Measurements from ENCODE around the gene BCAP31.
"Not testable (repeated sequence)": the region's sequence is repeated elsewhere in the genome, so short reads cannot be mapped to it uniquely, and the experiment has no call there.

BCAP31 gene

GRCh38 chrX:153723351-153724251 lies 586 bp downstream of the BCAP31 start:
- peak; percentile 67 for DNase-seq
- in situ Hi-C loops (cut with MboI; ENCODE audit: low pct_unique_long_range_greater_than_20kb, low sequenced_read_pairs), result no loop called here

GRCh38 chrX:153722704-153723350 lies 1.4 kb downstream of the BCAP31 start:
- peak; percentile 42 for DNase-seq
- in situ Hi-C loops (cut with MboI; ENCODE audit: low pct_unique_long_range_greater_than_20kb, low sequenced_read_pairs), result no loop called here

DNA sequence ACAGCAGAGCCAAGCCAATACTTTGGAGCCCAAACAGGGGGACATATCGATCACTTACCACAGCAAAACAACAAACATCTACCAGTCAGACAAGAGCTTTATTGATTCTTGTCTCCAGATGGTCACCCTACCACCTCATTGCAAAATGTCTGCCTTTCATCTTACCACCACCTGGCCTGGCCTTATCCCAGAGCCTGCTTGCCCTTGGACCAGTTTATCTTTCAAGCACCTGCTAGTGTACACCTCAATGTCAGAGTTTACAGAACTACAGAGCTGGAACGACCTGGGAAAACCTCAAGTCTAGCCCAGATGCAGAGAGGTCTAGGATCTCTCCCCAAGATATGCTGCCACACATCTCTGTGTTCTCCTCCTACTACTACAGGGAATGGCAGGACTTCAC lies 4.5 kb downstream of the BCAP31 start:
- in situ Hi-C loops (cut with MboI; ENCODE audit: low pct_unique_long_range_greater_than_20kb, low sequenced_read_pairs), result no loop called here
- DNase-seq, result no peak

DNA sequence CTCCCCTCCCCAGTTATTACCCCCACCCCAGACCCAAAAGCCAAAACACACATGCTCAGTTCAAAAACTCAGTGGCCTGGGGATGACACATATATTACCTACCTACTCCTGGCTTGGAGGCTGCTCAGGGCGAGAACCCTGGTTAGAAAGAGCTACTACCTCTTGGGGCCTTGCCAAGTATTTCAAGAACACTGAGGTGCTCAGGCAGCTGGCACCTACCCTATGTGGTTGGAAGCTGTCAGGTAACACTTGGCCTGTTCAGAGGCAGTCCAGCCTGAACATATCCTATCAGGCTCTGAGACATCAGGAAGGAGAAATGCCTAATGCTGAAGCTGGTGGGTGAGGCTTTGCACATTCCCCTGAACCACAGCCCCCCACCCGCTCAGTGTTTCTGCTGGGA lies 4.9 kb downstream of the BCAP31 start:
- DNase-seq, result no peak
- in situ Hi-C loops (cut with MboI; ENCODE audit: low pct_unique_long_range_greater_than_20kb, low sequenced_read_pairs), result no loop called here

DNA sequence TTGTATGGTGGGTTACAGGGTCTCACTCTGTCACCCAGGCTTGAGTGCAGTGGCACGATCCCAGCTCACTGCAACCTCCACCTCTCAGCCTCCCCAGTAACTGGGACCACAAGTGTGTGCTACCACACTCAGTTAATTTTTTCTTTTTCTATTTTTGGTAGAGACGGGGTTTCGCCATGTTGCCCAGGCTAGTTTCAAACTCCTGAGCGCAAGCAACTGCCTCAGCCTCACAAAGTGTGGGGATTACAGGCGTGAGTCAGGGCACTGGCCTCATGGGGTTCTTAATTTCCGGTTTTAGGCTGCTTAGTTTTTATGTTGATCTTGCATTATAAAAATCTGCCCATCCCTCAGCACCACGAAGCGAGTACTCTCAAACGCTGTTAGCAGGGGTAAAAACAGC lies 6.7 kb downstream of the BCAP31 start:
- DNase-seq, result no peak
- in situ Hi-C loops (cut with MboI; ENCODE audit: low pct_unique_long_range_greater_than_20kb, low sequenced_read_pairs), result no loop called here

DNA sequence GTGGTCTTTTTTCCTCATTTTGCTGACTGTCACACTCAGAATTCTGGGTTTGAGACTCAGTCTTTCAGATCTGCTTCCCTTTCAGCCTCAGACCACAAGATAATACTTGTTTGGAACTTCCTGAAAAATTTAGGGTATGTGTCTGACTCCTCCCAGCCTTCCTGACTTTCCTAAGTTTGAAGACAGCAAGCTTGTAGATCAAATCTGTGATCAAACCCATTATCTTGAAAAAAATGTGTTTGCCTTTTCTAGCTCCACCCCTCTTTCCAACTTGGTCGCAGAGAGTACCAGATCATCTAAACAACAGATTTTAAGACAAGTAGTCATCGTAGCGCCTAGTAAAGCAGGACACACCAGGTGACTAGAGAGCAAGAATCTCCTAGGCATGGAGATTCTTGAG lies 9.9 kb downstream of the BCAP31 start:
- DNase-seq, result peak; percentile 28
- in situ Hi-C loops (cut with MboI; ENCODE audit: low pct_unique_long_range_greater_than_20kb, low sequenced_read_pairs), result no loop called here

GRCh38 chrX:153709726-153710674 lies 14.2 kb downstream of the BCAP31 start:
- in situ Hi-C loops (cut with MboI; ENCODE audit: low pct_unique_long_range_greater_than_20kb, low sequenced_read_pairs), result no loop called here
- DNase-seq, result no peak

- peak; percentile 91 for DNase-seq
- in situ Hi-C loops (cut with MboI; ENCODE audit: low pct_unique_long_range_greater_than_20kb, low sequenced_read_pairs), result no loop called here
Measured at GRCh38 chrX:153708415-153708814, 15.8 kb downstream of the BCAP31 start.

- DNase-seq, result no peak
- in situ Hi-C loops (cut with MboI; ENCODE audit: low pct_unique_long_range_greater_than_20kb, low sequenced_read_pairs), result no loop called here
Measured at GRCh38 chrX:153707406-153707805, 16.8 kb downstream of the BCAP31 start.

- in situ Hi-C loops (cut with MboI; ENCODE audit: low pct_unique_long_range_greater_than_20kb, low sequenced_read_pairs), result no loop called here
- DNase-seq, result no peak
Measured at GRCh38 chrX:153706799-153707198, 17.4 kb downstream of the BCAP31 start.

GRCh38 chrX:153705403-153706060 lies 18.7 kb downstream of the BCAP31 start:
- in situ Hi-C loops (cut with MboI; ENCODE audit: low pct_unique_long_range_greater_than_20kb, low sequenced_read_pairs); DNase-seq: not testable (repeated sequence)

GRCh38 chrX:153704631-153705402 lies 19.4 kb downstream of the BCAP31 start:
- in situ Hi-C loops (cut with MboI; ENCODE audit: low pct_unique_long_range_greater_than_20kb, low sequenced_read_pairs); DNase-seq: not testable (repeated sequence)

GRCh38 chrX:153704021-153704526 lies 20.1 kb downstream of the BCAP31 start:
- in situ Hi-C loops (cut with MboI; ENCODE audit: low pct_unique_long_range_greater_than_20kb, low sequenced_read_pairs), result no loop called here
- DNase-seq, result no peak

DNA sequence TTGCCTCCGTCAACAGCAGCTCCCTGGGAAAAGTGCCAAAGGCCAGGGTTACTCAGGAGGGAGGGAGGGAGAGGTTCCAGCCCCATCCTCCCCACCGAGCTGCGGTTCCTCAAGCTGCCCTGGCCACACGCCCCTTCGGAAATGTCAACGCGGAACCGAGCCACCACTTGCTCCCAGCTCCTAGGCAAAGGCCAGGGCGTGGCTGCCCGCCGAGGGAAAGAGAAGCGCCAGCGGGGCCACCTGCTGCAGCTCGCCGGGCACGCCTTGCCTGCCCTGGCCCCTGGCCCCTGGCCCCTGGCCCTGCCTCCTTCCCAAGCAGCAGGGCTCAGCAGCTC lies 21.2 kb downstream of the BCAP31 start:
- DNase-seq, result no peak
- in situ Hi-C loops (cut with MboI; ENCODE audit: low pct_unique_long_range_greater_than_20kb, low sequenced_read_pairs), result no loop called here

GRCh38 chrX:153702336-153703035 lies 21.7 kb downstream of the BCAP31 start:
- no peak for DNase-seq
- in situ Hi-C loops (cut with MboI; ENCODE audit: low pct_unique_long_range_greater_than_20kb, low sequenced_read_pairs), result no loop called here

DNA sequence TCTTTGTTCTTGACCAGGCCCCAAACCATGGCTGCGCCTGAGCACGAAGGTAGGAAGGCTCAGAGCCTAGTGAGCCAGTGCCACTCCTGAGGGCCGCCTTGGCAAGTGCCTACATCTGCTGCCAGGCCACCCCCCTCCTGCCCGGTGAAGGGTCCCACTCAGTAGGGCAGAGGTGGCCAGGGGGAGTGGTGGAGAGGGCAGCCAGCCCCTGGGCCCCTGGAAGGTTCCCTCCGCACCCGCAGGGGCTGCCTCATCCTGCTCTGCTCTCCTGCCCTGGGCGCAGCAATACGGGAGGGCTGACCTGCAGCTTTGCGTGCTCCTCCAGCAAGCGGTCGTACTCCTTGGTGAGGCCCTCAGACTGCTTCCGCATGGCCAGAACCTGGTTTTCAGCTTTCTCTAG lies 22.5 kb downstream of the BCAP31 start:
- in situ Hi-C loops (cut with MboI; ENCODE audit: low pct_unique_long_range_greater_than_20kb, low sequenced_read_pairs), result no loop called here
- no peak for DNase-seq

- no peak for DNase-seq
- in situ Hi-C loops (cut with MboI; ENCODE audit: low pct_unique_long_range_greater_than_20kb, low sequenced_read_pairs), result no loop called here
Measured at GRCh38 chrX:153700967-153701366, 23.2 kb downstream of the BCAP31 start.

All from KBM-7 (cell line).